HG03280 (cell line): Measurements from ENCODE around the gene TNRC6C.
"Not testable (repeated sequence)": the region's sequence is repeated elsewhere in the genome, so short reads cannot be mapped to it uniquely, and the experiment has no call there.

Source experiments
- ATAC-seq: cut with Tn5 transposase; IDR thresholded peaks from one replicate; pipeline ENCODE4 v1.9.1; 2021; ENCODE audit warnings: mild to moderate bottlenecking, moderate library complexity; ENCODE audit not compliant: unreplicated experiment

TNRC6C gene

GRCh38 chr17:77930780-77931768 is 27.4 kb upstream of the TNRC6C start:
- ATAC-seq: no peak

GRCh38 chr17:77933777-77934398 is 24.6 kb upstream of the TNRC6C start:
- no peak for ATAC-seq

GRCh38 chr17:77935121-77935571 is 23.4 kb upstream of the TNRC6C start:
- no peak for ATAC-seq

GRCh38 chr17:77935744-77936143 is 22.8 kb upstream of the TNRC6C start:
- ATAC-seq: not testable (repeated sequence)

GRCh38 chr17:77936881-77937280 is 21.6 kb upstream of the TNRC6C start:
- no peak for ATAC-seq

GRCh38 chr17:77941004-77941403 is 17.5 kb upstream of the TNRC6C start:
- ATAC-seq: no peak

- no peak for ATAC-seq
These were observed 16.2 kb upstream of the TNRC6C start for GRCh38 chr17:77942112-77942988.

GRCh38 chr17:77943971-77944370 is 14.5 kb upstream of the TNRC6C start:
- ATAC-seq: no peak

- ATAC-seq: no peak
These were observed 13.9 kb upstream of the TNRC6C start for GRCh38 chr17:77944390-77945222.

- no peak for ATAC-seq
These were observed 11.4 kb upstream of the TNRC6C start for GRCh38 chr17:77946900-77947645.

- no peak for ATAC-seq
These were observed 9.8 kb upstream of the TNRC6C start for GRCh38 chr17:77948690-77949114.

GRCh38 chr17:77951123-77951522 is 7.4 kb upstream of the TNRC6C start:
- no peak for ATAC-seq

- no peak for ATAC-seq
These were observed 6.1 kb upstream of the TNRC6C start for GRCh38 chr17:77952368-77952767.

- no peak for ATAC-seq
These were observed 1.2 kb upstream of the TNRC6C start for GRCh38 chr17:77957235-77957856.

- ATAC-seq: peak; percentile 9
These were observed 218 bp downstream of the TNRC6C start for GRCh38 chr17:77958716-77959125.

- no peak for ATAC-seq
These were observed 823 bp downstream of the TNRC6C start for GRCh38 chr17:77959126-77959925.

GRCh38 chr17:77959926-77960521 is 1.5 kb downstream of the TNRC6C start:
- ATAC-seq: no peak

GRCh38 chr17:77961741-77962140 is 3.2 kb downstream of the TNRC6C start:
- no peak for ATAC-seq
